Tibial artery (tissue), 4 donors: ENCODE results near the gene OSMR.

Experiments used
- DNase-seq, 2 donors: peaks; one replicate each; pipeline ENCODE4 v3.0.0-alpha.2; 2019
- H3K27ac ChIP-seq, 2 donors: fragments of 200-600 bp; sonication (generic) in 1 of 2; 1 replicate in 1 of 2; 2 replicates in 1 of 2; pipeline ENCODE4 v1.5.1; 2018 to 2019; ENCODE audit warnings: mild to moderate bottlenecking in 1 of 2
- H3K27me3 ChIP-seq, 2 donors: fragments of 200-600 bp; sonication (generic) in 1 of 2; one replicate each; pipeline versions ENCODE4 v1.5.1 to v1.6.0; 2016 to 2019
- H3K36me3 ChIP-seq, 3 donors: fragments of 200-600 bp; sonication (generic) in 2 of 3; one replicate each; pipeline ENCODE4 v1.5.1; 2016 to 2019; ENCODE audit warnings: mild to moderate bottlenecking in 2 of 3
- H3K4me1 ChIP-seq, 4 donors: fragments of 200-600 bp; sonication (generic) in 2 of 4; 1 replicate in 3 of 4; 2 replicates in 1 of 4; pipeline ENCODE4 v1.5.1; 2016 to 2019
- H3K4me3 ChIP-seq, 2 donors: fragments of 200-600 bp; sonication (generic) in 1 of 2; 1 replicate in 1 of 2; 2 replicates in 1 of 2; pipeline ENCODE4 v1.5.1; 2018 to 2019; ENCODE audit warnings: mild to moderate bottlenecking in 2 of 2
- H3K9me3 ChIP-seq, 3 donors: fragments of 200-600 bp; sonication (generic) in 1 of 3; one replicate each; pipeline ENCODE4 v1.5.1; 2016 to 2019
- intact Hi-C: fragments of 100-400 bp; cut with DNase I; formaldehyde crosslinking; loops from one replicate; pipeline ENCODE4 v1.15.0; 2023; ENCODE audit warnings: low total_unique reads
- TF ChIP-seq, protein P1 (sequence below), 2 experiments: fragments of 200-600 bp in 1 of 2; fragments of 450-650 bp in 1 of 2; IDR thresholded peaks; one replicate each; pipeline ENCODE4 v1.5.1; 2017 to 2019; ENCODE audit warnings: antibody characterized with exemption in 2 of 2, mild to moderate bottlenecking in 1 of 2, moderate library complexity in 1 of 2

Gene OSMR

DNA sequence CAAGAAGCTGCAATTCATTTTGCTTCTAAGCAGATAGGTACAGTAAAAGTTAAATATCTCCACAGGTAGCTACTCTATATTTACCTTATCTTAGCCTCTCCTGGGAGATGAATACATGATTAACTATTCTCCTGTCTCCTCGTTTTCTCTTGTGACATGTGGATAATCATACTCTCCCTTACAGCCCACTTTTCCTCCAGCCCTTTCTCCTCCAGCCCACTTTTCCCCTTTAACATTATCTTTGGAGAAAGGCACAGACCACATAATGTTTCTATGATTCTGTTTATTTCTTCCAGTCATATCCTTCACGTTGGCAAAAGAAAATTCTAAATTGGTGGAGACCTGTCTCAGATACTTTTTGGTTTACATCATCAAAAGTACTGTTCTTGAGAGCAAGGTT is 84.0 kb downstream of the OSMR start:
- Histone ChIP-seq H3K27ac (no peak overlapping the region), H3K4me1 (peaks cover 0 to 21% (median 12%) of the 10 kb centered on the region in 4 donors), H3K4me3 (no peak overlapping the region), H3K27me3 (no peaks in the 10 kb centered on the region), H3K9me3 (no peaks in the 10 kb centered on the region), H3K36me3 (peaks cover 39 to 62% (median 56%) of the 10 kb centered on the region in 3 donors)
- TF ChIP-seq, protein P1, sequence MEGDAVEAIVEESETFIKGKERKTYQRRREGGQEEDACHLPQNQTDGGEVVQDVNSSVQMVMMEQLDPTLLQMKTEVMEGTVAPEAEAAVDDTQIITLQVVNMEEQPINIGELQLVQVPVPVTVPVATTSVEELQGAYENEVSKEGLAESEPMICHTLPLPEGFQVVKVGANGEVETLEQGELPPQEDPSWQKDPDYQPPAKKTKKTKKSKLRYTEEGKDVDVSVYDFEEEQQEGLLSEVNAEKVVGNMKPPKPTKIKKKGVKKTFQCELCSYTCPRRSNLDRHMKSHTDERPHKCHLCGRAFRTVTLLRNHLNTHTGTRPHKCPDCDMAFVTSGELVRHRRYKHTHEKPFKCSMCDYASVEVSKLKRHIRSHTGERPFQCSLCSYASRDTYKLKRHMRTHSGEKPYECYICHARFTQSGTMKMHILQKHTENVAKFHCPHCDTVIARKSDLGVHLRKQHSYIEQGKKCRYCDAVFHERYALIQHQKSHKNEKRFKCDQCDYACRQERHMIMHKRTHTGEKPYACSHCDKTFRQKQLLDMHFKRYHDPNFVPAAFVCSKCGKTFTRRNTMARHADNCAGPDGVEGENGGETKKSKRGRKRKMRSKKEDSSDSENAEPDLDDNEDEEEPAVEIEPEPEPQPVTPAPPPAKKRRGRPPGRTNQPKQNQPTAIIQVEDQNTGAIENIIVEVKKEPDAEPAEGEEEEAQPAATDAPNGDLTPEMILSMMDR (IDR thresholded peaks at IDR 0.05) = no peak
- DNase-seq = no peak
- intact Hi-C loops = loop anchor here (10.0 kb wide), 1 partner anchor 85 kb away; the partner anchor contains the start of gene OSMR

DNA sequence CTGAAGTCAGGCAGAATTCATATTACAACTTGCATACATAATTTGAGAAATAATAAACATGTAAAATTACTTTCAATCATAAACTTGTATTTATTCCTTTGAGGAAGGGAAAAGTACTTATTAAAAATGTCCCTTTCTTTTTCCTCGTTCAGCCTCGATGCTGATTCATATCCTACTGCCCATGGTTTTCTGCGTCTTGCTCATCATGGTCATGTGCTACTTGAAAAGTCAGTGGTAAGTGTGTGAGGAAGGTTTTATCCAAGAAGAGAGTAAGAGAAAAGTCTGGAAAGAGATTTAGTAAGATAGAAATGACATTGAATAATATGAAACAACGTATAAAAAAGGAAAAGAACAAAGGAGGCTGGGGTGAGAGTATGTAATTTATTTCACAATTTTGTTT is 85.9 kb downstream of the OSMR start:
- peaks cover 57 to 69% (median 69%) of the 10 kb centered on the region in 3 donors for H3K36me3 ChIP-seq
- no peaks in the 10 kb centered on the region for H3K9me3 ChIP-seq
- intact Hi-C loops = no loop called here
- H3K4me1 ChIP-seq = peaks cover 0 to 4% (median 0%) of the 10 kb centered on the region in 4 donors
- DNase-seq = no peak
- H3K4me3 ChIP-seq = no peak overlapping the region
- TF ChIP-seq, protein P1 (IDR thresholded peaks at IDR 0.05) = no peak
- no peaks in the 10 kb centered on the region for H3K27me3 ChIP-seq
- no peak overlapping the region for H3K27ac ChIP-seq

DNA sequence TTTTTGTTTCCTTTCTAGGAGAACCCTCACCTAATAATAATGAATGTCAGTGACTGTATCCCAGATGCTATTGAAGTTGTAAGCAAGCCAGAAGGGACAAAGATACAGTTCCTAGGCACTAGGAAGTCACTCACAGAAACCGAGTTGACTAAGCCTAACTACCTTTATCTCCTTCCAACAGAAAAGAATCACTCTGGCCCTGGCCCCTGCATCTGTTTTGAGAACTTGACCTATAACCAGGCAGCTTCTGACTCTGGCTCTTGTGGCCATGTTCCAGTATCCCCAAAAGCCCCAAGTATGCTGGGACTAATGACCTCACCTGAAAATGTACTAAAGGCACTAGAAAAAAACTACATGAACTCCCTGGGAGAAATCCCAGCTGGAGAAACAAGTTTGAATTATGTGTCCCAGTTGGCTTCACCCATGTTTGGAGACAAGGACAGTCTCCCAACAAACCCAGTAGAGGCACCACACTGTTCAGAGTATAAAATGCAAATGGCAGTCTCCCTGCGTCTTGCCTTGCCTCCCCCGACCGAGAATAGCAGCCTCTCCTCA is 87.1 kb downstream of the OSMR start:
- Histone ChIP-seq H3K4me3 (no peak overlapping the region), H3K27ac (no peak overlapping the region), H3K4me1 (peaks cover 0 to 4% (median 0%) of the 10 kb centered on the region in 4 donors), H3K36me3 (peaks cover 59 to 67% (median 65%) of the 10 kb centered on the region in 3 donors), H3K27me3 (no peaks in the 10 kb centered on the region), H3K9me3 (no peaks in the 10 kb centered on the region)
- DNase-seq = no peak
- intact Hi-C loops = no loop called here
- TF ChIP-seq, protein P1 (IDR thresholded peaks at IDR 0.05) = no peak

DNA sequence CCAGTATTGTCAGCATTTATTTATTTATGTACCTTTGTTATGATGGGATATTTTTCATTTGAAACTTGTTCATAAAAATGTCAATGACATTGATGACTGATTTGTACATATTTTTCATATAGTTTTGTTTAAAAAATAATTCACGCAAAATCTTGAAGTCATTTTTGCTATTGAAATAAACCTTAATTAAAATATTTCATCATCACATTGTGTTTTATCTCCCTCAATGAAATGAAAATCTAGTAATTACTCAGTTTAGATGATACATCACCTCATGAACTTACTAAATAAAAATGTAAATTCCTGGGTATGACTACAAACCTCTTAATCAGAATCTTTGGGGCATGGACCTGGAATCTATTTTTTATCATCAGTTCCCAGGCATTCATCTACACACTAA is 89.6 kb downstream of the OSMR start:
- TF ChIP-seq, protein P1 (IDR thresholded peaks at IDR 0.05) = no peak
- intact Hi-C loops = no loop called here
- peaks cover 0 to 9% (median 0%) of the 10 kb centered on the region in 4 donors for H3K4me1 ChIP-seq
- no peak overlapping the region for H3K27ac ChIP-seq
- H3K4me3 ChIP-seq = no peak overlapping the region
- DNase-seq = no peak
- H3K36me3 ChIP-seq = peaks cover 54 to 62% (median 58%) of the 10 kb centered on the region in 3 donors
- H3K9me3 ChIP-seq = no peaks in the 10 kb centered on the region
- no peaks in the 10 kb centered on the region for H3K27me3 ChIP-seq

DNA sequence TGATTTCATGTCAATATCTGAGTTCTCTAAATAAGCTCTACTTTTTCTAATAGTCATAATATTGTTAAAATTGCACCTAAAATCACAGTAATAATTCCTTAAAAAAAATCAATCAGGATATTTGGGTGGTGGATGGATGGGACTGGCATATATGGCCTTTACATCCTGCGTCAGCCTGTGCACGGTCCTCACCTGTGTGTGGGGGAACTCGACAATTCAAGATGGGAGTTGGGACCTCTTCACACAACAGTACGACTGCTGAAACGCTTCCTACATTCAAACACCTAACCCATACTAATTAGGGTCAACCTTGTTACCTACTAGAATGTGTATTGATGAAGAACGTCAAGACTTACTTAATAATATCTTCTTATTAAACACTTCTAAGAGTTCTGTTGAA is 90.5 kb downstream of the OSMR start:
- TF ChIP-seq, protein P1 (IDR thresholded peaks at IDR 0.05) = no peak
- Histone ChIP-seq H3K36me3 (peaks cover 51 to 64% (median 56%) of the 10 kb centered on the region in 3 donors), H3K27ac (no peak overlapping the region), H3K9me3 (no peaks in the 10 kb centered on the region), H3K27me3 (no peaks in the 10 kb centered on the region), H3K4me1 (peaks cover 0 to 9% (median 0%) of the 10 kb centered on the region in 4 donors), H3K4me3 (no peak overlapping the region)
- intact Hi-C loops = no loop called here
- DNase-seq = no peak
